ENCODE measurements around the gene SLC41A3.

DNA sequence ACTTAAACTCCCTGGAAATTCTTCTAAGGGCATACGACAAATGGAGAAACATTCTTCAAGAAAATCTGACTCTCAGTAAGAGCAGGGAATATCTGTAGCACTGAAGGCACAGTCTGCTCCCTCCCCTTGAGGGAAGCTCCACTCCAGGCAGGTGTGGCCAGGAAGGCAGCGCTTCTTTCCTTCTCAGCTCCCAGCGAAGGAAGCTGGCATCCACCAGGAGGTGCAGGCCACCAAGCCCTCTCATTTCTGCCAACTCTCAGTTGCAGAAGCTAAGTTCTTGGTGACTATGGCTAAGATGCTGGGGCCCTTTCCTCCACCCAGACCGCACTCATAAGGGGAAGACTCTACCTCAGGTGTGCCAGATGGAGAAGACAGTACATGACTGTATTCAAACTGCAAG, 37.7 kb upstream of the SLC41A3 start:
- TF ChIP-seq, protein P1, sequence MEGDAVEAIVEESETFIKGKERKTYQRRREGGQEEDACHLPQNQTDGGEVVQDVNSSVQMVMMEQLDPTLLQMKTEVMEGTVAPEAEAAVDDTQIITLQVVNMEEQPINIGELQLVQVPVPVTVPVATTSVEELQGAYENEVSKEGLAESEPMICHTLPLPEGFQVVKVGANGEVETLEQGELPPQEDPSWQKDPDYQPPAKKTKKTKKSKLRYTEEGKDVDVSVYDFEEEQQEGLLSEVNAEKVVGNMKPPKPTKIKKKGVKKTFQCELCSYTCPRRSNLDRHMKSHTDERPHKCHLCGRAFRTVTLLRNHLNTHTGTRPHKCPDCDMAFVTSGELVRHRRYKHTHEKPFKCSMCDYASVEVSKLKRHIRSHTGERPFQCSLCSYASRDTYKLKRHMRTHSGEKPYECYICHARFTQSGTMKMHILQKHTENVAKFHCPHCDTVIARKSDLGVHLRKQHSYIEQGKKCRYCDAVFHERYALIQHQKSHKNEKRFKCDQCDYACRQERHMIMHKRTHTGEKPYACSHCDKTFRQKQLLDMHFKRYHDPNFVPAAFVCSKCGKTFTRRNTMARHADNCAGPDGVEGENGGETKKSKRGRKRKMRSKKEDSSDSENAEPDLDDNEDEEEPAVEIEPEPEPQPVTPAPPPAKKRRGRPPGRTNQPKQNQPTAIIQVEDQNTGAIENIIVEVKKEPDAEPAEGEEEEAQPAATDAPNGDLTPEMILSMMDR (IDR thresholded peaks at IDR 0.05), result no peak
- no peak for TF ChIP-seq POLR2A (IDR thresholded peaks at IDR 0.05)
- TF ChIP-seq EP300 (IDR thresholded peaks at IDR 0.05), result no peak
